Left lobe of liver (tissue), 2 donors: ENCODE measurements around the gene LMF1. TPM values are rescaled to one million over a fixed set of nuclear protein-coding genes. Genes with fewer than 3 reads are reported as not detected.

ENCODE experiments used
- ATAC-seq: fragments of 200-7000 bp; cut with Tn5 transposase; one replicate; pipeline ENCODE4 v1.9.1; 2020; ENCODE audit warnings: mild to moderate bottlenecking, moderate library complexity
- DNase-seq: peaks from one replicate; pipeline ENCODE4 v3.0.0-alpha.2; 2020; ENCODE audit warnings: low spot score
- total RNA-seq: library from RNA; stranded (reverse); gene quantifications from one replicate; pipeline ENCODE4 v1.2.1, GENCODE V29; 2021
- donor health status: DM: no; HTN: no; CAD: no; lungs with moderate emphysema.
- donor health status: DM: no; HTN: yes; CAD: no.

Gene LMF1
- total RNA-seq, 1 donor from 2014 or later: 13.5 TPM

- no peak for DNase-seq
- ATAC-seq: no peak
Measured at GRCh38 chr16:854808-855410, 115.9 kb downstream of the LMF1 start.

- ATAC-seq (no peak), DNase-seq (no peak)
Measured at GRCh38 chr16:853981-854807, 116.6 kb downstream of the LMF1 start.

GRCh38 chr16:853306-853705 is 117.5 kb downstream of the LMF1 start:
- DNase-seq (no peak), ATAC-seq (no peak)

- peak; percentile 6 for ATAC-seq
- no peak for DNase-seq
Measured at GRCh38 chr16:852451-853185, 118.2 kb downstream of the LMF1 start.

GRCh38 chr16:851871-852270 is 118.9 kb downstream of the LMF1 start:
- ATAC-seq (no peak), DNase-seq (no peak)

- DNase-seq (no peak), ATAC-seq (no peak)
Measured at GRCh38 chr16:851209-851810, 119.5 kb downstream of the LMF1 start.

- DNase-seq (no peak), ATAC-seq (no peak)
Measured at GRCh38 chr16:850668-851067, 120.1 kb downstream of the LMF1 start.

- ATAC-seq (no peak), DNase-seq (no peak)
Measured at GRCh38 chr16:848510-849253, 122.1 kb downstream of the LMF1 start.

- ATAC-seq: no peak
- no peak for DNase-seq
Measured at GRCh38 chr16:847681-848445, 122.9 kb downstream of the LMF1 start.

GRCh38 chr16:847151-847550 is 123.6 kb downstream of the LMF1 start:
- DNase-seq: no peak
- no peak for ATAC-seq

GRCh38 chr16:845351-845745 is 125.4 kb downstream of the LMF1 start:
- DNase-seq (no peak), ATAC-seq (no peak)

- DNase-seq (no peak), ATAC-seq (no peak)
Measured at GRCh38 chr16:844638-845350, 126.0 kb downstream of the LMF1 start.

GRCh38 chr16:843771-844170 is 127.0 kb downstream of the LMF1 start:
- ATAC-seq (no peak), DNase-seq (no peak)

GRCh38 chr16:842711-843560 is 127.8 kb downstream of the LMF1 start:
- DNase-seq (no peak), ATAC-seq (no peak)

GRCh38 chr16:842061-842476 is 128.7 kb downstream of the LMF1 start:
- ATAC-seq (no peak), DNase-seq (no peak)

GRCh38 chr16:841455-842060 is 129.2 kb downstream of the LMF1 start:
- no peak for ATAC-seq
- DNase-seq: no peak

- DNase-seq (no peak), ATAC-seq (no peak)
Measured at GRCh38 chr16:840561-841454, 130.0 kb downstream of the LMF1 start.
